Measurements from ENCODE around the gene TFDP1.
"Not testable (repeated sequence)": the region's sequence is repeated elsewhere in the genome, so short reads cannot be mapped to it uniquely, and the experiment has no call there.

The TFDP1 gene

DNA sequence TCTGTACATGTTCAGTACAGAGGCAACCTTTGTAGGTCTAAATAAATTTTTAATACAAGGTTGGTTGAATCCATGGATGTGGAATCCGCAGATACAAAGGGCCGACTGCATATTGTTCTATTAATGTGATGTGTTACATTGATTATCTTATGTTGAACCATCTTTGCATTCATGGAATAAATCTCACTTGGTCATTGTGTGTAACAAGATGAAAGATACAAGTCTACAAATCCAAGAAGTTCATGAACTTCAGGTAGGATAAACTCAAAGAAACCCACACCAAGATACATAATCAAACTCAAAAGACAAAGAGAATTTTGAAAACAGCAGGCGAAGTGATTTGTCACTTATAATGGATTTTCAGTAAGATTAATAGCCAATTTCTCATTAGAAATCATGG lies 8.0 kb upstream of the TFDP1 start:
- DNase-seq, result no peak

DNA sequence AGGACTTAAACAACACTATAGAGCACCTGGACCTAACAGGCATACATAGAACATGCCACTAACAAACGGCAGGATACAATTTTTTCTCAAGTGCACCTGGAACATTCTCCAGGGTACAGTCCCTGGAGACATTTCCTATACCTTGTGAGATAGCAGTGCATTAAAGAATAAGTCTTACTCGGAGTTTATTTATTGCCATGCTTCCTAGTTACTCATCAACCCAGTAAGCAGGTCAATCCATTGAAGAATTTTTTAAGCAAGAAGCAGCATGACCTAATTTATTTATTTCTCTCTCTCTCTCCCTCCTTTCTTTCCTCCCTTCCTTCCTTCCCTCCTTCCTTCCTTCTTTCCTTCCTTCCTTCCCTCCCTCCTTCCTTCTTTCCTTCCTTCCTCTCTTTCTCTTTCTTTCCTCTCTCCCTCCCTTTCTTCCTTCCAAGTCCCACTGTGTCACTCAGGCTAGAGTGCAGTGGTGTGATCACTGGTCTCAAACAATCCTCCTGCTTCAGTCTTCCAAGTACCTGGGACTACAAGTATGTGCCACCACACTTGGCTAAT lies 6.6 kb upstream of the TFDP1 start:
- DNase-seq, result no peak

DNA sequence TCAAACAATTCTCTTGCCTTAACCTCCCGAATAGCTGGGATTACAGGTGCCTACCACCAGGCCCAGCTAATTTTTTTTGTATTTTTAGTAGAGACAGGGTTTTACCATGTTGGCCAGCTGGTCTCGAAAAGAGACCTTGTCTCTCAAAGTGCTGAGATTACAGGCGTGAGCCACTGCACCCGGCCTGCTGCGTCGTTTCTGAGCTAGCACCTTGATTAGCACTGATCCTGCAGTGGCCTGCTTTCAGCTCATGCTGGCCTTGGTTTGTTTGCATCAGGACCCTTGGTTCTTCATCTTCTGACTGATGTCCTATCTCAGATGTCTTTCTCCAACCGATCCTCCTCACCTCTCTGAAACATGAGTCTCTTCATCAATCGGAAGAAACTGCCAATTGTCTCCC lies 4.9 kb upstream of the TFDP1 start:
- no peak for DNase-seq

DNA sequence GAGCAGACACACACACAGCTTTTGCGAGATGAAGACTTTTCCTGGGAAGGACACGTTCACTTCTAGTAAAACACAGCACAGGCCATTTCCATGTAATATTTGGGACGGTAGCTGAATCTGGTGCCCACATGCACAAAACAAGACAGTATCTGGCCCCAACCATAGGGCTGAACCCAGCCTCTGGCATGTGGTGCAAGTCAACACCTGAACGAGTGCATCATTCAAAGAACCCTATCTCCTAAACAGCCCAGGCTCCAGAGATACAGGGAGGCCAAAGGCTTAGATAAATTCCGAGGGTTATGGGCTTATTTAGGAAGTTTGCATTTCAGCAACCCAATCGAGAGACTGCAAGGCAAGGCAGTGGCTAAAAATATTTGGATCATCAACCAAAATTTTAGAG lies 2.7 kb upstream of the TFDP1 start:
- no peak for DNase-seq

DNA sequence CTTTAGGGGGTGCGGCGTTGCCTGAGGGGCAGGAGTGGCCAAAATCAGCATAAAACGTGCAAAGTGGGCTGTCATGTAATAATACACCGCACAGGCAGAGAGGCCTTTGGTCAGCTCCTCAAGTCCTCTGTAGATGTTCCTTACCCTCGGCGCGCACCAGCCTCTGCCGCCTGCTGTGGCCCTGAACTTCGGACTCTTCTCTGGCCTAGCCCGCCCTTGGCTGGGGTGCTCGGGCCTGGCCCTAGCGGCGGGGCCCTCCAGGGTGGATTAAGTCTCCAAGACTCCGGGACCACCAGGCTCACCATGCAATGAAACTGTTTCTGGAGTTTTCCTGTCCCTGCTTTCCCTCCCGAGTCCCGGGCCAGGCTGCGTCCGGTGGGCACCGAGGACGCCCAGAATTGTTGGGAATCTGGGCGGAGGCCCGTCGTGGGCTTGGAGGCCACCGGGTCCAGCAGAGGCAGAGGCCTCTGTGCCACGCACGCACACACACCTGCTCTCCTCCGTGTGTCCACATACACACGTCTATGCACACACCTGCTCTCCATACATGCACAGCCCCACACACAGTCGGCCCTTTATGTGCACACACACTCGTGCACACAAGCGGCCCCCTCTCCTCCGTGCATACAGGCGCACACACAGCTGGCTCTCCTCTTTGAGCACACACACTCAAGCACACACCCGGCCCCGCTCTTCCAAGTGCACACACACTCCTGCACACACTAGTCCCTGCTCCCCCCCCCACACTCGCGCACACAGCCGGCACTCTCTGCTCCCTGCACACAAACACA lies 1.5 kb upstream of the TFDP1 start:
- no peak for DNase-seq

DNA sequence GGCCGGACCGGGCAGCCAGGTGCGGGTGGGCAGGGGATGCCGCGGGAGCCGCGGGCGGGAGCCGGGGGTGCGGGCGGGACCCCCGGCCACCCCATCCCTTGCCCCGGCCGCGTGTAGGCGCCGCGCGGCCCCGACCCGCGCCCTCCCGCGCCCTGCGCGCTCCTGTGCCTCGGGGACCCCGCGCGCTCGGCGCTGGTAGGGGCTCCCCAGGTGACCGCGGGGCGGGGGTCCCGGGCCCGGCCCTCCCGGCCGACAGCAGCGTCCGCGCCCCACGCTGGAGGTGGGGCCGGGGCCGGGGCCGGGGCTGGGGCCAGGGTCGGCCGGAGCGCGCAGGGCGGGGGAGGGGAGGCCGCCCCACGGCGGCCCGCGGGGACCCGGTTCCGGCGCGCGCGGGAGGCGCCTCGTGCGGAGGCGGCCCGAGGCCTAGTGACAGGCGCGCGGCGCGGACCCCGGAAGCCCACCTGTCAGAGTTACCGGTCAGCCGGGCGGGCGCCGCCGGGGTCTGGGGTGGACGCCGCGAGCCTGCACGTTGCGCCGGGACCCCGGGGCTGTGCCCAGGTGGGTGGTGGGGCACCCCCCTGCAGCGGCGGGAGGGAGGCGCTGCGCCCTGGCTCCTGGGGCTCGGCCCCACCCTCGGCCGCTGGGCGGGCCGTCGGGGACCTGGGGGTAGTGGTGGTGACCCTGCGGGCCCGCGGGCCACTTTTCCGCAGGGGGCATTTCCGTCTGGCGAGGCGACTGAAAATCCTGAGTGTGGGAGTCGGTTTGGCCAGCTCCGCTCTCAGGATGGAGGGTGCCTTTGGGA lies 518 bp downstream of the TFDP1 start:
- DNase-seq, result no peak

DNA sequence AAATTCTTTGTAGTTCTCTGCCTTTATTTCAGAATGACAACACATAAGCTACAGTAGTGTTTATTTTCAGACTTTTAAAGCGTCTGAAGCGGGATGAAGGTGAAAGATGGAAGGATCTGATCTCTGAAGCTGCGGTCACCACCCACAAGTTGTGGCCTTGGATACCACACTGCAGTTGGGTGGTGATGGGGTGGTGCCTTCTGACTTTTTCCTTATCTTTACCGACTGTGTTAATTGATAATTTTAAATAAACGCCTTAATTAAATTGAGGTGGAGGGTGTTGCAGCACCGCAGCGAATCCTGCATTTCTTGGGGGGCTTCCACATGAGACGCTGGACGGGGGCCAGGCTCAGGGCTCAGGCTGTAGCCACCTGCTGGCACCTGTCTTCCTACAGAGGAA lies 1.3 kb downstream of the TFDP1 start:
- DNase-seq, result no peak

DNA sequence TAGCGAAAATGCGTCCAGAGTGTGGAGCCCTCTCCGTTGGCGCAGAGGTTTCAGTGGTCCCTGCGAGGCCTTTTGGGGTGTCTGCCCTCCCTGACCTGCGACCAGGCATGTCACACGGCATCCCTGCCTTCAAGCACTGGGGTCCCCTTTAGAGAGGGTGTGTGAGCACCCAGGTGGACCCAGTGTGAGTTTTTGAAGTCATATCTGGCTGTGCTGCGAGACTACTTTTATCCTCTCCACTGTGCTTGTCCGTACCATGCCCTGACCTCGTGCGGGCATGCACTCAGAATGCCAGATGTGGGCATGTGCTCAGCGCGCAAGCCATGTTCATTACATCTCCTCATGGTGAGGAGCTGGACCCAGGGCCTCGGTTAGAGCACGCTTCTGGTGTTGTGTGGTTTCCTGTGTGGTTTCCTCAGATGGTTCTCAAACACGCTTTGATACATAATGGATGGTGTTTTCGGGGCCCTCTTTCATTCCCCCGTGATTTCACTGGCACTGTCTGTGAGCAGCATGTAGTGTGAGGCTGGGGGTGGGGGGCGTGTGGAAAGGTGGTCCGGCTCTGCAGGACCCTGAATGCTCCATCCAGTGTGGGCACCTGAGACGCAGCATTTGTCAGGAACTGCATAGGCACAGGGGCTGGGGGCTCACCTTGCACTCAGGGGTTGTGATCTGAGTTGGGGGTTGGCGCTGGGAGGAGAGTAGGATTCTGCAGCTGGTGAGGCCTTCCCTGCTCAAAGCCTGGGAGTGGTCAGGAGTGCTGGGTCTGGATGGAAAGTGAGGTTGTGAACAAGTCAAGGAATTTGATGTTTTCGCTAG lies 2.3 kb downstream of the TFDP1 start:
- no peak for DNase-seq

DNA sequence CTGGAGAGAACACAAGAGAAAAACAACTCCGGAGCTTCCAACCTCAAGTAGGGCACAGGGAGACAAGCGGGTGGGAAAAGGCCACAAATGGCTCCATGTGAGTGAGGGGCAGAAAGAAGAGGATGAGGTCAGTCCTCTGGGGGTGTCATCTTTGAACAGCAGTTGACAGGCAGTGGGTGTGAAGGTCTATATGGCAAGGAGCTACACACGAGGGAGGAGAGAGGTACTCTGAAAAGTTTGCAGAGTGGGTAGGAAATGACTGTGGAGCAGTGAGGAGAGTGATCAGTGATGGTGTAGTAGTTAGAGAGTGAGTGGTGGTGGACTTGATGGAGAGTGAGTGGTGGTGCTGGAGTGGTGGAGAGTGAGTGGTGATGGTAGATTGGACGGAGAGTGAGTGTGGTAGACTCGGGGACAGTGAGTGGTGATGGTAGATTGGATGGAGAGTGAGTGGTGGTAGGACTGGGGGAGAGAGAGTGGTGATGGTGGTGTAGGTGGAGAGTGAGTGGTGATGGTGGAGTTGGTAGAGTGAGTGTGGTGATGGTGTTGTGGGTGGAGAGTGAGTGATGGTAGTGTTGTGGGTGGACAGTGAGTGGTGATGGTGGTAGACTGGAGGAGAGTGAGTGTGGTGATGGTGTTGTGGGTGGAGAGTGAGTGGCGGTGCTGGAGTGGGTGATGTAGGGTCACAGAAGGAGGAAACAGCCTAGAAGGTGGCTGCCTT lies 4.0 kb downstream of the TFDP1 start:
- DNase-seq, result no peak

DNA sequence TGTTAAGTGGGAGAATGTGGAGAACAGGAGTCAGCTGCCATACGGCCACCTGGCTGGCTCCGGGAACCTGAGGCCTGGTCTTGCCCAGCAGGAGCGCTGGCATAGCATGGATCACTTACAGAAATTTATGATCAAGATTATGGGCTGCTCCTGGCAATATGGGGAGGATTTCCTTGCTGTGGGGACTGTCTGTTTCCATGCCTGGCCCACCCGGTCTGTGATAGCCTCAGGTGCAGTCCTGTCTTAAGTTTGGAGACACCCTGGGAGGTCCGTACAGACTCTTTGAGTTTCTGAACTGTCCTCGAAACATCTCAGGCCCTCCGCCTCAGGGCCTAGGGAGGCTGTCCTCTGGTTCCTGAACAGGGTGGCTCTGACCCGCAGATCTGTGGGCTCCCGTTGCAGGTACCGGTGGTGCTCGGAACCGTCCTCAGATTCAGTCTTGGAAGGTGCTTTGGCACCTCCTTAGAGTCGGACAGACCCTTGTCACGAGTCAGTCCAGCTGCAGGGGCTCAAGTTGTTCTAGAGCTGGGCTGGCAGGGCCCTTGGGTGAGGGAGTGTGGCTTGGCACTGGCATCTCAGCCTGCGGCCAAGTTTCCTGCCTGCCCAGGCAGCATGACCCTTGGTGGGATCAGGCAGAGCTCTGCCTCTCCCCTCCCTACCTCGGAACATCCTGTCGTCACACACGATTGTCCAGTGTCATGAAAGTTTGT lies 4.9 kb downstream of the TFDP1 start:
- no peak for DNase-seq

DNA sequence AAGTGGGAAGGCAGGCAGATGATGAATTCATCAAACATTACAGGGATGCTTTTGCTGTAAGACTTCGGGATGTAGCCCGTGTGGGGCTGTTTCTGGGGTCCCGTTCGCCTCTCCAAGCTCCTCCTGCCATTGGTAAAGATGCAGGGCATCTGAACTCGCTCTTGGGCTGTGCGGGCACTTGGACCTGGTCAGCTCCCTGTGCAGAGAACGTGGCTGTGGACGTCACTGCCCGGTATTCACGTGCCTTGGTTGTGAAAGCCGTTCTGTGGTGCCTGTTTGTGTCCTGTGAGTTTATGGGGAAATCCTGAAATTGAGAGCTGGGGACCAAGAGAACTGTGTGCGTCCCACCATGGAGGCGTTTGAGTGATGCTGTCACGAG lies 5.4 kb downstream of the TFDP1 start:
- no peak for DNase-seq

DNA sequence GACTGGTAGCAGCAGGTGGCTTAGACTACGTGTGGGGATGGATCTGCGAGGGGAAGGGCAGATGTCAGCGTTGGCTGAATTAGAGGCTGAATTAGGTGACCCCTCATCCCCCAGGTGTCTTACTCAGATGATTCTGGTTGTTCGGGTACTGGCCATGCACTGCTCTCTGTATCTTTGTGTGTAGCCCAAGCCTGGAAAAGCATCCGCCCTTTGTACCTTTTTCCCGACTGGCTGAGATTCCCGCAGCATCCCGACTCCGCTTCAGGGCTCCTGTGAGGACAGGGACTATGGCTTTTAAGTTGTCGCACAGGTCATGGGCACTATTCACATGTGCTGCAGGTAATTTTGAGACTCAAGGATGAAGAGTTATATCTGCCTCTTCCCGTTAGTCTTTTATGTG lies 7.2 kb downstream of the TFDP1 start:
- no peak for DNase-seq

DNA sequence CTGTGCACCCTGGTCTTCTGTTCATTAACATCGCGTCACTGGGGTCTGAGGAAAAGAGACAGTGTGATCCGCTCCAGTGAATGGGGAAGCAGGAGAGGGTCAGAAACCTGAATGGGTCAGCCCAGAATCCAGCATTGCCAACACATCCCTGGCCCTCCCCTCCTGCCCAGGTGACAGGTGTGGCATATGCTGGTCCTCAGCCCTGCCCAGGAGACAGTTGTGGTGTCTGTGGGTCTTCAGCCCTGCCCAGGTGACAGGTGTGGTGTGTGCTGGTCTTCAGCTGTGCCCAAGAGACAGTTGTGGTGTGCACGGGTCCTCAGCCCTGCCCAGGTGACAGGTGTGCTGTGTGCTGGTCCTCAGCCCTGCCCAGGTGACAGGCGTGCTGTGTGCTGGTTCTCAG lies 8.0 kb downstream of the TFDP1 start:
- no peak for DNase-seq

DNA sequence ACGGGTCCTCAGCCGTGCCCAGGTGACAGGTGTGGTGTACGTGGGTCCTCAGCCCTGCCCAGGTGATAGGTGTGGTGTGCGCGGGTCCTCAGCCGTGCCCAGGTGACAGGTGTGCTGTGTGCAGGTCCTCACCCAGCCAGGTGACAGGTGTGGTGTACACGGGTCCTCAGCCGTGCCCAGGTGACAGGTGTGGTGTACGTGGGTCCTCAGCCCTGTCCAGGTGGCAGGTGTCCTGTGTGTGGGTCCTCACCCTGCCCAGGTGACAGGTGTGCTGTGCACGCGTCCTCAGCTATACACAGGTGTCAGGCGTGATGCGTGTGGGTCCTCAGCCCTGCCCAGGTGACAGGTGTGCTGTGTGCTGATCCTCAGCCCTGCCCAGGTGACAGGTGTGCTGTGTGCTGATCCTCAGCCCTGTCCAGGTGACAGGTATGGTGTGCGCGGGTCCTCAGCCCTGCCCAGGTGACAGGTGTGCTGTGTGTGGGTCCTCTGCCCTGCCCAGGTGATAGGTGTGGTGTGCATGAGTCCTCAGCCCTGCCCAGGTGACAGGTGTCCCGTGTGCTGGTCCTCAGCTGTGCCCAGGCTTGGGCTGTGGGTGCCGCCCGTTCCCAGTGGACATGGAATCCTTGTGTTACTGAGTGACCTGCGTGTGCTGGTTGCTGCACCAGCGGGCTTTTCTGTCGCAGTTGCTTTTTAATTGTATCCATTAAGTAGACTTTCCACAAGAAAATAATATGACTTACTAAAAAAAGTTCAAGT lies 9.7 kb downstream of the TFDP1 start:
- DNase-seq, result not testable (repeated sequence)

DNA sequence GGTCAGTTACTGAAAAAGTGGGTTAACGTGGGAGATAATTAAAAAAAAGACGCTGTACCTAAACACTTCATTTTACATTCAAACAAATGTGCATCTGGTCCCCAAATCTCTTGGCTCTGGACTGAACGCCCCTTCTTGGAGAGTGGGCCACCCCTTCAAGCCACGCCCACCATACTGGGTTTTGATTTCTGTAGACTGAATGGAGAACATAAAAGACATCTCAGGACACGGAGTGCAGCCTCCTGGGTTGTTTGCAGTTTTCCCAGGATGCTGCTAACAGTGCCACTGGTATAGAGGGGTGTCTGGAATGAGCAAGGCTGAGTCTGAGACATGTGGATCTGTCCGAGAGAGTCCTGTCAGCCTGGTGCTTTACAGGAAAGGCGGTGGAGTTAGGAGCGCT lies 10.6 kb downstream of the TFDP1 start:
- DNase-seq, result no peak

DNA sequence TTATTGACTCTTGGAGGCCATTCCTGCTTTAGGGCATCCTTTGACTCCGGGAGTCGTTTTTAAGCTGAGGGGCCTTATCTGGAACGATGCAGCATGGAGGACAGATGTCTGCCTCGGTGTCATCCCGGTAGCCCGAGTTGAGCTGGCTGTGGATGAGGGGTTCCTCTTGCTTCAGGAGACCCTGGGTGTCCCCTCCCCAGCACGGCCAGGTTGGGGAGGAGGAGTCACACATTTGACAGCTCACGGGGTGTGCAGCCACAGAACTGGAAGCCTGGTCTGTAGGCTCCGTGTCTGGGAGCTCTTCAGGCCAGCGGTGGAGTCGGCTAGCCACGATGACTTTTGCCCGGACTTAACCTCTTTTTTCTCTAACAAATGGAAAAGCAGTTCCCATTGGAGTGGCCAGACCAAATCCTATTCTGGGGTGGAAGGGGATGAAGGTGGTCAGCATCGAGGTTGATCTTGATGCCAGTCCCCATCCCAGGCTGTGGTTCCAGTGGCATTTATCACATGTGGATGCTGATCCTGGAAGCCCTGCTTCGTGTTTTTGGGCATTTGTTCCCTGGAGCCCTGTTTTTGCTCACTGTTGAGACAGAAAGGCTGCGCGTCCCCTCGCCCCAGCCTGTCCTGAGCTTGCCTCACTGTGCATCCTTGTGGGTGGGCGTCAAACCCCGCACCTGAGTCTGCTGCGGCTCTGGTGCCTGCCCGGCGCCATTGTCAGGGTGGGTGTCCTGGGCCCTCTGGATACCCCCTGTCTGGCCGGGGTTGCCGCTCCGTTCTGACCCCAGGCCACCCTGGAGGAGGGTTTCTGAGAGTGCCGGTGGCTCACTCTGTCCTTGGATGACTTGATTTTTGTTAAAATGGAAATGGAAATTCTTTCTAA lies 12.0 kb downstream of the TFDP1 start:
- DNase-seq, result no peak

DNA sequence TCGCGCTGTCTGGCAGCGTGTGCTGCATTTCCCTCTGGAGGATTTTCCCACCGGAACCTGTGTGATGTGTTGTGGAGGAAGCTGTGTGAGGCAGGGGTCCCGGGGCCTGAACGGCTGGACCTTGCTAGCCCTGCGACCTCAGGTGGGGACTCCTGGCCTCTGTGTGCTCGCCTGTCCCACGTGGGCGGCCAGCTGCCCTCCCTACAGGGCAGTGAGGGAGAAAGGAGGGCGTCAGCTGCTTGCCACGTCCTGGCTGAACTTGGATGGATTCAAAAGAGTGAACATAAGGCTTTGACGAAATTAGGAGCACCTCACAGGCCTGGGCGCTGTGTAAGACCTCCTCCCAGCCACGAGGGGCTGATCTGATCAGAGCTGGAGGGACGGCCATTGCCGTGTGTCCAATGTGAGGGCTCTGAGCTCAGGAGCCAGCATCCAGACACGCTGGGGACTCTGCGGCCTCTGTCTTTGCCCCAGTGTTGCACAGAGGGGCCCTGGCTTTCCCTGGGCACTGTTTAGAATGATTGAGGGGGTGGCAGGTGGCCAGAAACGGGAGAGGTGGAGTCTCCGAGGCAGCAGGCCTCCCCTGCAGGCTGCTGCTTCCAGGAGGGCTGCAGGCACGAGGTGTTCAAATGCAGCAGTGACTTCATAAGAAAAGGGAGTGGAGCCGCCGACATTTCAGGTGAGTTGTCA lies 13.0 kb downstream of the TFDP1 start:
- no peak for DNase-seq

DNA sequence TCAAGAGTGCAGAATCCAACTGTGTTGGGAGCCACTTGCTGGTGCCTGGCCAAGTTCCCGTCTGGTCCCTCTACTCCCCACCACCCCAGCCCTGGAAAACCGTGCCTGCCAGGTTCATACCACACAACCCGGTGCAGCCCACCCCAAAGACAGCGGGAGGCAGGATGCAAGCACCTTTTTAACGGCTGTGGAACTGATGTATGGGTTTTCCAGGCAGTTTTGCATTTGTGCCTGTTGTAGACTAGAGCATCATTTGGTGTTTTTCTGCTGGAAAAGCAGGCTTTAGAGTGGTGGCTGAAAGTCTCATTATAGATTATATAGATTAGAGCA lies 13.5 kb downstream of the TFDP1 start:
- DNase-seq, result no peak

DNA sequence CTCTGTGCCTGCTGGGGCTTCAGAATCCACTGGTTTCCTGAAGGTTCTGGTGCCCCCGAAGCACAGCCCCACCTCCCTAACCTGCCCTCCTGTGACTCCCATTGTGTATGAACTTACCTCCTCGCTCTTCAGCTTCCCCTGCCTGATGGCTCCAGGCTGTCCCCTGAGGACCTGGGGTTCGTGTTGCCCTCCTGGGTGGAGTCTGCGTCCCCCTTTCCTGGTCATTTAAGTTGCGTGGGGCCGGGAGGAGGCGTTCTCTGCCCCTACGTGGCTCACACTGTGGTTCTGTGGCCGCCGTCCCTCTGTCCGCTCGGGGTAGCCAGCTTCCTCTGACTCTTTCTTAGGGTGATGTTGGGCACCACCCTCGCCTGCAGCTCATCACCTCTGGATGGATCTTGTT lies 13.9 kb downstream of the TFDP1 start:
- no peak for DNase-seq

DNA sequence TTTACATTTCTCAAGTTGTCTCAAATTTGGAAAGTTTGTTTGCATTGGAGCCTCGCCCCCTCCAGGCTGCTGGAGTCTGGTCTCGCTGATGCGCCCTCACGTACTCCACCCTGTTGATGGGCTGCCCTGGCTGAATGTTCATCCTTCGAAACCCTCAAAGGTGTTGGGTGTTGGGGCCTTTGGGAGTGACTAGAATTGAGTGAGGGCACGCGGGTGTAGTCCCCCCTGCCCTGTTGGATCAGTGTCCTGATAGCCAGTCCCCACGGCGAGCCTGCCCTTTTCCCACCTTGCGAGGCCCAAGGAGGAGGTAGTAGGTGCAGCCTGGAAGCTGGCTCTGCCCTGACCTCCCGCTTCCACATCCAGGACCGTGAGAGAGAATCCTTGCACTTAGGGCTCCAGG lies 14.8 kb downstream of the TFDP1 start:
- no peak for DNase-seq

Measured in NCI-H2029 (cell line).